ENCODE data around the gene CAMK2A. TPM values are rescaled to one million over a fixed set of nuclear protein-coding genes. Genes with fewer than 3 reads are reported as not detected.

The CAMK2A gene
- total RNA-seq, 1 experiment from 2014 or later: not detected

DNA sequence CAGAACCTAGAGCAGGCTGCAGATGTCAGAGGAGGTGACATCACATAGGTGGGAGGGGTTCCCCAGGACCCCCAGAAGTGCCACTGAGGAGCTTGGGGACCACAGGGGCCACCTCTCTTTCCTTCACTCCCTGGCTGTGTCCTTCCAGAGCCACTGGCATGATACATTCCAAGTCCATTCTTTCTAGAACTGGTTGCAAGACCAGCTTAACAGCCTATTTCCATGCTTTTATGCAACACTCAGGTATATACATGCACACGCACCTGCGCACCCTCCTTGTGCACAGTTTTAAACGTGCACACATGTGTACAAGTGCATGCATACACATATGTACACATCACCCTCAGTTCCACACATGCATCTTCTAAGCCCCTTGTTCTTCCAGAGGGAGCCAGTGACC lies 60.0 kb downstream of the CAMK2A start:
- H3K4me1 Mint-ChIP-seq (ENCODE audit: low read depth, unreplicated experiment): no peaks in the 10 kb centered on the region
- no peaks in the 10 kb centered on the region for H3K36me3 ChIP-seq (ENCODE audit: control insufficient read depth, insufficient read depth, low read length)
- CTCF ChIA-PET: interaction anchor here (0.6 kb wide), 2 partner anchors 11 to 68 kb away, joined by 3 read pairs; no protein-coding TSS in a partner anchor

DNA sequence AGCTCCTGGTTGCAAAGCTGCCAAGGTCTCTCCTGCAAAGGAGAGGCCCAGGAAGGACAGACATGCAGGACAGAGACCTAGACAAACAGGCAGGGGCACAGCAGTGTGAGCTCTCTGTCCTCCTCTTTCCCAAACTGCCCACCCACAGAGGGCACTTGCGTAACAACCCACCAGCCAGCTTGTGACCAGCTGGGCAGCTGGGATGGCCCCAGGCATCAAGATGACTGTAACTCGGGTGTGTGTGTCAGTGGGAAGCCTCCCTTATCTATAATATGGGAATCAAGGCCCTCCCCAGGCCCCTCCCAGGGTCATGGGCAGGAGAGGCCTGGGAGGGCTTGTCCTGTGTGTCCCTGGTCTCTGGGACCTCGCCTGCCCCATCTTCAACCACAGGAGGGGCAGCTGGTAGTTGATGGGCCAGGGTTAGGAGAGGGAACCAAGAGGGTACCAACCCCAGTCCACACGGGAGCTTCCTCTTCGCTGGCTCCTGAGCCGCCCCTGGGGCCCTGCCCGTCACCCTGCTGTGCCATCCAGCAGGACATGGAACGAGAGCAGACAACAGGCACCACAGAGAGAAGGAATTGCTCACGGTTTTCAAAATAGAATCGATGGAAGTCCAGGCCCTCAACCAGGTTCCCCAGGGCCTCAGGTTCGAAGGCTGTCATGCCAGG lies 61.8 kb downstream of the CAMK2A start:
- intact Hi-C loops (cut with micrococcal nuclease; ENCODE audit: unreplicated experiment): no loop called here
- no peak for DNase-seq
- TF ChIP-seq, protein P1, sequence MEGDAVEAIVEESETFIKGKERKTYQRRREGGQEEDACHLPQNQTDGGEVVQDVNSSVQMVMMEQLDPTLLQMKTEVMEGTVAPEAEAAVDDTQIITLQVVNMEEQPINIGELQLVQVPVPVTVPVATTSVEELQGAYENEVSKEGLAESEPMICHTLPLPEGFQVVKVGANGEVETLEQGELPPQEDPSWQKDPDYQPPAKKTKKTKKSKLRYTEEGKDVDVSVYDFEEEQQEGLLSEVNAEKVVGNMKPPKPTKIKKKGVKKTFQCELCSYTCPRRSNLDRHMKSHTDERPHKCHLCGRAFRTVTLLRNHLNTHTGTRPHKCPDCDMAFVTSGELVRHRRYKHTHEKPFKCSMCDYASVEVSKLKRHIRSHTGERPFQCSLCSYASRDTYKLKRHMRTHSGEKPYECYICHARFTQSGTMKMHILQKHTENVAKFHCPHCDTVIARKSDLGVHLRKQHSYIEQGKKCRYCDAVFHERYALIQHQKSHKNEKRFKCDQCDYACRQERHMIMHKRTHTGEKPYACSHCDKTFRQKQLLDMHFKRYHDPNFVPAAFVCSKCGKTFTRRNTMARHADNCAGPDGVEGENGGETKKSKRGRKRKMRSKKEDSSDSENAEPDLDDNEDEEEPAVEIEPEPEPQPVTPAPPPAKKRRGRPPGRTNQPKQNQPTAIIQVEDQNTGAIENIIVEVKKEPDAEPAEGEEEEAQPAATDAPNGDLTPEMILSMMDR (IDR thresholded peaks at IDR 0.05; ENCODE audit: insufficient read depth in 1 of 2, low read depth in 1 of 2, low read length in 1 of 2, severe bottlenecking in 1 of 2, unreplicated experiment in 1 of 2): no peak

More for the DNA sequence above, 60.0 kb downstream of the CAMK2A start:
- H3K4me3 ChIP-seq (ENCODE audit: low read depth, low read length): no peak overlapping the region
- no peaks in the 10 kb centered on the region for H3K9me3 ChIP-seq
- no TSS peak for BruUV-seq (replicated peaks)
- Mint-ChIP-seq H3K27ac (ENCODE audit: unreplicated experiment) (no peak overlapping the region), H3K36me3 (ENCODE audit: insufficient read depth, unreplicated experiment) (no peaks in the 10 kb centered on the region), H3K27me3 (ENCODE audit: insufficient read depth, unreplicated experiment) (no peaks in the 10 kb centered on the region), H3K9me3 (ENCODE audit: unreplicated experiment) (no peaks in the 10 kb centered on the region), H3K4me3 (ENCODE audit: unreplicated experiment) (no peak overlapping the region)
- POLR2A ChIA-PET: no interaction called here
- TF ChIP-seq, protein P1 (IDR thresholded peaks at IDR 0.05; ENCODE audit: insufficient read depth in 1 of 2, low read depth in 1 of 2, low read length in 1 of 2, severe bottlenecking in 1 of 2, unreplicated experiment in 1 of 2): no peak
- no peaks in the 10 kb centered on the region for H3K4me1 ChIP-seq
- no peak for DNase-seq
- H3K27me3 ChIP-seq (replicated peaks; ENCODE audit: control insufficient read depth, insufficient read depth, low read length): no peaks in the 10 kb centered on the region
- intact Hi-C loops (cut with micrococcal nuclease; ENCODE audit: unreplicated experiment): no loop called here

DNA sequence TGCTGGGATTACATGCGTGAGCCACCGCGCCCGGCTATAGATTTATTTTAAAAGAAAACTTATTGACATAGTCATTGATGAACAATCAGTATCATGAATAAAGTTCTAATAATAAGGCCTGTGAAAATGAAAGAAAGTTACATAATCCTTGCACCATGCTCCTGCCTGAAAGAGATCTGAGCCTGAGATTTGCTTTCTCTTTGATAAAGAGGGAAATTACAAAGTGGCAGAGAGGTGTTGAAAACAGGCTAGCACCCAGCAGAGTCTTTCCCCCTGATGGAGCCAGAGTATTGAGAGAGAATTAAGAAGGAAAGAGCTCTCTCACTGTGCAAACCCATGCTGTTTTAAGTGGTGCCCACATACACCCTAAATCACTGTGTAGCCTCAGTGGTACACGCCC lies 62.5 kb downstream of the CAMK2A start:
- Mint-ChIP-seq H3K27me3 (ENCODE audit: insufficient read depth, unreplicated experiment) (no peaks in the 10 kb centered on the region), H3K27ac (ENCODE audit: unreplicated experiment) (no peak overlapping the region), H3K36me3 (ENCODE audit: insufficient read depth, unreplicated experiment) (no peaks in the 10 kb centered on the region), H3K9me3 (ENCODE audit: unreplicated experiment) (no peaks in the 10 kb centered on the region), H3K4me3 (ENCODE audit: unreplicated experiment) (no peak overlapping the region), H3K4me1 (ENCODE audit: low read depth, unreplicated experiment) (no peaks in the 10 kb centered on the region)
- no peaks in the 10 kb centered on the region for H3K4me1 ChIP-seq
- H3K36me3 ChIP-seq (ENCODE audit: control insufficient read depth, insufficient read depth, low read length): no peaks in the 10 kb centered on the region
- CTCF ChIA-PET: no interaction called here
- POLR2A ChIA-PET: no interaction called here
- no TSS peak for BruUV-seq (replicated peaks)
- no peak overlapping the region for H3K4me3 ChIP-seq (ENCODE audit: low read depth, low read length)
- DNase-seq: no peak
- no peaks in the 10 kb centered on the region for H3K9me3 ChIP-seq
- intact Hi-C loops (cut with micrococcal nuclease; ENCODE audit: unreplicated experiment): no loop called here
- TF ChIP-seq, protein P1 (IDR thresholded peaks at IDR 0.05; ENCODE audit: insufficient read depth in 1 of 2, low read depth in 1 of 2, low read length in 1 of 2, severe bottlenecking in 1 of 2, unreplicated experiment in 1 of 2): no peak
- no peaks in the 10 kb centered on the region for H3K27me3 ChIP-seq (replicated peaks; ENCODE audit: control insufficient read depth, insufficient read depth, low read length)

More for the DNA sequence above, 61.8 kb downstream of the CAMK2A start:
- no peaks in the 10 kb centered on the region for H3K36me3 Mint-ChIP-seq (ENCODE audit: insufficient read depth, unreplicated experiment)
- POLR2A ChIA-PET: no interaction called here
- H3K27ac Mint-ChIP-seq (ENCODE audit: unreplicated experiment): no peak overlapping the region
- Histone ChIP-seq H3K4me1 (no peaks in the 10 kb centered on the region), H3K27me3 (replicated peaks; ENCODE audit: control insufficient read depth, insufficient read depth, low read length) (no peaks in the 10 kb centered on the region), H3K4me3 (ENCODE audit: low read depth, low read length) (no peak overlapping the region), H3K36me3 (ENCODE audit: control insufficient read depth, insufficient read depth, low read length) (no peaks in the 10 kb centered on the region), H3K9me3 (no peaks in the 10 kb centered on the region)
- no TSS peak for BruUV-seq (replicated peaks)
- no peaks in the 10 kb centered on the region for H3K9me3 Mint-ChIP-seq (ENCODE audit: unreplicated experiment)
- no peaks in the 10 kb centered on the region for H3K4me1 Mint-ChIP-seq (ENCODE audit: low read depth, unreplicated experiment)
- CTCF ChIA-PET: no interaction called here
- H3K27me3 Mint-ChIP-seq (ENCODE audit: insufficient read depth, unreplicated experiment): no peaks in the 10 kb centered on the region
- no peak overlapping the region for H3K4me3 Mint-ChIP-seq (ENCODE audit: unreplicated experiment)
